Renal pelvis (tissue), 12 donors: Measurements from ENCODE around the gene TSPY9. TPM values are rescaled to one million over a fixed set of nuclear protein-coding genes. Genes with fewer than 3 reads are reported as not detected.
"Not testable (repeated sequence)": the region's sequence is repeated elsewhere in the genome, so short reads cannot be mapped to it uniquely, and the experiment has no call there.

ENCODE experiments used
- DNase-seq: peaks from one replicate; pipeline ENCODE4 v3.0.0-alpha.2; 2013
- long read RNA-seq, 16 experiments: transcript quantifications; one replicate each; lab custom pipeline, GENCODE V29; 2026
- polyA plus RNA-seq, 3 donors: library from polyadenylated mRNA; unstranded; fragments of 120-200 nt; gene quantifications; one replicate each; pipeline ENCODE4 v1.2.1, GENCODE V29; 2013; ENCODE audit not compliant: insufficient read length in 3 of 3

TSPY9 gene, protein sequence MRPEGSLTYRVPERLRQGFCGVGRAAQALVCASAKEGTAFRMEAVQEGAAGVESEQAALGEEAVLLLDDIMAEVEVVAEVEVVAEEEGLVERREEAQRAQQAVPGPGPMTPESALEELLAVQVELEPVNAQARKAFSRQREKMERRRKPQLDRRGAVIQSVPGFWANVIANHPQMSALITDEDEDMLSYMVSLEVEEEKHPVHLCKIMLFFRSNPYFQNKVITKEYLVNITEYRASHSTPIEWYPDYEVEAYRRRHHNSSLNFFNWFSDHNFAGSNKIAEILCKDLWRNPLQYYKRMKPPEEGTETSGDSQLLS
- polyA plus RNA-seq: not detected
- long read RNA-seq, donor 1: 0 reads
- long read RNA-seq, donor 2: 0 reads
- long read RNA-seq, donor 3: 0 reads
- long read RNA-seq, donor 4: 0 reads
- long read RNA-seq, donor 5: 0 reads
- long read RNA-seq, donor 6: 0 reads
- long read RNA-seq, donor 7: 0 reads
- long read RNA-seq, donor 8: 0 reads
- long read RNA-seq, donor 9: 0 reads
- long read RNA-seq, donor 10: 0 reads
- long read RNA-seq, donor 11: 0 reads
- long read RNA-seq, donor 12: 0 reads
- long read RNA-seq, donor 13: 0 reads
- long read RNA-seq, donor 14: 0 reads
- long read RNA-seq, donor 15: 0 reads
- long read RNA-seq, donor 16: 0 reads

- DNase-seq: not testable (repeated sequence)
These were observed at the start of gene TSPY9 for GRCh38 chrY:9486967-9487366. Gene TSPY9 (plus strand): TSS chrY:9487267. CDS start chrY:9487313, 46 bp downstream.

DNA sequence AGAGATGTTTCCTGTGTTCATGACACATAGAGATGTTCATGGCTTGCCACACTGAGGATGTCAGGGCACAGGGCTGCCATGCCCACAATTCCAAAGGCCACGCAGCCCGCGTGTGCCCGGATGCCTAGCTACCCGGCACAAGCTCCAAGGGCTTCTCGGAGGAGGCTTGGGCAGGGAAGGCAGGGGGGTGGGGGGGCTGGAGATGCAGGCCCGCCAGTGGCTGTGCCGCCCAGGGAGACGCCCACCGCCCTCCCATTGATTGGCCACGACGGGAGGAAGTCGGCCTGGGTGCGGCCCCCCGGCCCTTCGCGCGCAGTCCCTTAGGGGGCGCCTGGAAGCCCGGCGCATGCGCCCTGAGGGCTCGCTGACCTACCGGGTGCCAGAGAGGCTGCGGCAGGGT is 20.4 kb upstream of the TSPY9 start, which contains the start of gene TSPY1:
Gene TSPY1 (plus strand): TSS at position 301 of the 400 bp plus-strand sequence. CDS start 46 bp downstream, at position 347.
- not testable (repeated sequence) for DNase-seq

DNA sequence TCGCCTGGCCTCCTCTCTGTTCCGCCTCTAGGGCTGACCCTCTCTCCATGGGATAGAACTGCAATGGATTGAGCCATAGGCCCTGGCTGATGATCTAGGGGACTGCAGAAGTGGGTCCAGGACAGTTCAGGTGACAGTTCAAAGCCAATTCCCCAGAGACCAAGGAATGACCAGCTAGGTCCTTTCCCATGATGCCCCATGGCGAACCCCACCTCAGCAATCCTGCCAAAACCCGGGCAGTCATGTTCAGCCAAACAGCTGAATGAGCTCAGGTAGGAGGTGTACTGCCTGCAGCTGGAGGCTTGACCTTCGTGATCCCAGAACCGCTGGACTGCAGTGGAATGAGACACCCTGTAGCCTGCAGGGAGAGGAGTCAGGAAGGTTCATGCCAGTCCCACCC is 17.3 kb downstream of the TSPY9 start:
- DNase-seq: not testable (repeated sequence)

- DNase-seq: not testable (repeated sequence)
These were observed 29.2 kb downstream of the TSPY9 start for GRCh38 chrY:9516287-9516686.

- not testable (repeated sequence) for DNase-seq
These were observed 40.5 kb downstream of the TSPY9 start, which contains the start of gene TSPY10 for GRCh38 chrY:9527580-9527979. Gene TSPY10 (plus strand): TSS chrY:9527880. CDS start chrY:9527926, 46 bp downstream.

Other genes starting within 250 kb of the TSPY9 start
- gene TSPY4, start 149.8 kb upstream of the TSPY9 start, polyA plus RNA-seq: not detected
- gene TSPY8, start 129.5 kb upstream of the TSPY9 start, polyA plus RNA-seq: not detected
- gene TSPY3, start 88.8 kb upstream of the TSPY9 start, polyA plus RNA-seq: not detected
- not detected for gene TSPY1, start 20.3 kb upstream of the TSPY9 start, polyA plus RNA-seq
- gene TSPY10, start 40.6 kb downstream of the TSPY9 start, polyA plus RNA-seq: not detected